Muscle of back (tissue), 11 donors: Measurements from ENCODE around the gene VAMP4. TPM values are rescaled to one million over a fixed set of nuclear protein-coding genes. Genes with fewer than 3 reads are reported as not detected.
"Not testable (repeated sequence)": the region's sequence is repeated elsewhere in the genome, so short reads cannot be mapped to it uniquely, and the experiment has no call there.

Experiments
- DNase-seq, 3 donors: peaks; one replicate each; pipeline versions ENCODE4 v3.0.0 to v3.0.0-alpha.2; 2013
- polyA plus RNA-seq, 10 donors: library from polyadenylated mRNA; unstranded; fragments of 120-200 nt; gene quantifications; one replicate each; pipeline ENCODE4 v1.2.1, GENCODE V29; 2013; ENCODE audit not compliant: insufficient read length in 10 of 10

VAMP4 gene
- polyA plus RNA-seq, 10 donors: 7.9 to 14.3 (median 11.1) TPM

DNA sequence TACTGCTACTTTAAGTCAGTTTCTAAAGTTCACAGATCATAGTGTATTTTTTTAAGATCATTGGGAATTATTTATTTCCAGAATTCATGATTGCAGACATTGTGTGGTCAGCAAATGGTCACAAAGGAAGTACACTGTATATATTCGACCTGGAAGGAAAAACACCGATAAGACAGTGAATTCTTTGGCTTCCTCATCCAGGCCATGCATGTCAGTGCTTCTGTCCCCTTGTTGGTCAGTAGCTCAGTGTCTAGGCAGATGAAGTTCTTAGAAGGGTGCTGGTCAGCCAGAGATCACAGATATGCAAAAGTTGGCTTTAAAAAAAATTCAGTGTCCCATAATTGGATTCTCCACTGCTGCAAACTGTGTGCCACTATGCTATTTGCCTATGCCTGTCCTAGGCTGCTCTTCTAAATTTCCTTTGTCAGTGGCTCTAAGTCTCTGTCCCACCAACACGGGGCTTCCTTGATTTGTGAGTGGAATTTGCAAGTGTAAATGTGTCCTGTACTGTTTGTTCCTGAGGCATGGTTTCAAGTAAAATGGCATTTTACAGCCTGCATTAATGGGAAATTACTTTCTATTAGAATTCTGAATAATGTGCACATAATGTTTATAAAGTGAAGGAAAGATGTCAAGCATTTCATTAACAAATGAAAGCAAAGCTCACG is 12.0 kb upstream of the VAMP4 start:
- DNase-seq: no peak

DNA sequence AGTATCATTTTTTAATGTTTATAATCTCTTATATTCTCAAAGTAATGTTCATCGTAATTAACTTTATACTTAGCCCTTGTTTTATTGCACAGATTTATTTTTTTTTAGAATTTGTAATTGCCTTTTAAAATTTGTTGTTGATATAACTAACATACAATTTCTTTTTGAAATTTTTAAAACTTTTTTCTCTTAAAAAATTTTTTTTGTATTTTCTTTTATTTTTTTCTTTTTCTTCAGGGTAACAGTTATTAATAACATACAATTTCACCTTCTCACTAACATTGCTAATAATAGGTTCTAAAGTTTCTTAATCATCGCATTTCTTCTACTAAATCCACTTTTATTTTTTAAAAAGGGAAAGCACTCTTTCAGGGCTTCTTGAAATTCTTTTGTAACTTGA is 11.3 kb upstream of the VAMP4 start:
- DNase-seq: no peak

GRCh38 chr1:171751221-171751620 is 9.4 kb upstream of the VAMP4 start:
- DNase-seq: no peak

DNA sequence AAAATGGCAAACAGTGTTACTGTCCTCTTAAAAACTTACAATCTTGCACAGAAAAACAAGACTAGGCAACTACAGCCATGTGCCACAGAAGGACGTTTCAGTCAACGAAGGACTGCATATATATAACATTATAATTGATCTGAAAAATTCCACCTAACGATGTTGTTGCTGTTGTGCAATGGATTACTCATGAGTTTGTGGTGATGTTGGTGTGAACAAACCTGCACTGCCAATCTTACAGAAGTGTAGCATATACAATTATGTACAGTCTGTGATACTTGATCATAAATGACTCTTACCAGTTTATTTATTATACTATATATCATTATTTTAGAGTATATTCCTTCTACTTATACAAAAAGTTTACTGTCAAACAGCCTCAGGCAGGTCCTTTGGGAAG is 6.8 kb upstream of the VAMP4 start:
- no peak for DNase-seq

- no peak for DNase-seq
These were observed 3.1 kb upstream of the VAMP4 start for GRCh38 chr1:171744986-171745385.

DNA sequence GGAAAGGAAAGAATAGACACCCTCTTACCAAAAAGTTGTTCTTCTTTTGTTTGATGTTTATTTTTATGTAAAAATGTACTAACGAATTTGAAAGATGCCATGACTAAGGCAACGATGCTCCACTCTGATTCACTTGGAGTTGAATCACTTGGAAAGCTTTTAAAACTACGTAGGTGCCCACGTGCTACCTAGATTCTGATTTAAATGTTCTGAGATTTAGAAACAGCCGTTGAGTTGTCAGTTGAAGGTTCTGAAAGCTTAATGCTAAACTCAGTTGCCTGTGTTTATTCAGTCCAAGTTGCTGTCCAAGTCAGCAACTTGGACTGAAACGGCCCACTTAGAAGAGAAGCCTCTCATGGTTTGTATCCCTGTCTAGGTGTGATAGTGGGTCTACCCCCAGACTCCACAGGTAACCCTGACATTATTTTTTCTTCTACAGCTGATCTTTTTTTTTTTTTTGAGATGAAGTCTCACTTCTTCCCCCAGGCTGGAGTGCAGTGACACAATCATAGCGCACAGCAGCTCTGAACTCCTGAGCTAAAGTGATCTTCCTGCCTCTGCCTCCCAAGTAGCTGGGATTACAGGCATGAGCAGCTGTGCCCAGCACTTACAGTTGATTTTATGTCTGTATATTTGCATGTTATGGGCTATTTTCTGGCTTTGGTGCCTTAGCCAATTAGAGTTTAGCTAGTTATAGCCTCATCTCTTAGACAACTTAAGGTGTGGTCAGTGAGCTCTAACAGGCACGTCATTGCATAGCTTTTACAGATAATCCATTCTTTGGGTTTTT is 1.4 kb upstream of the VAMP4 start:
- peak; percentile 29 to 65 (median 48) for DNase-seq

DNA sequence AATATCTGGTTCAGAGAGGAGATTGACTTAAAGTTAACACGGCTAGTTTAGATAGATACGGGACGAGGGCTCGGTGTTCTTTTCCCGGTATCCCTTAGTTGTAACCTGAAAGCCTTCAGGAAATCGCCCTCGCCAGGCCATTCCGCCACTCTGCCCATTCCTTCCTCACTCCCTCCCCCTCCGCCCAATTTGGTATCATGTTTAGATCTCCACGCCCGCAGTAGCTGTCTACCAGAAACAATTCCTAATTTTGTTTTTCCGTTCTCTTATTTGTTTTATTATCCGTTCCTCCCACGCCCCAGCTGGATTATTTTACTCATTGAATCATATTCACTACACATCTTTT is 685 bp upstream of the VAMP4 start:
- DNase-seq: peak in 2 of 3 donors; percentile 39 to 70

DNA sequence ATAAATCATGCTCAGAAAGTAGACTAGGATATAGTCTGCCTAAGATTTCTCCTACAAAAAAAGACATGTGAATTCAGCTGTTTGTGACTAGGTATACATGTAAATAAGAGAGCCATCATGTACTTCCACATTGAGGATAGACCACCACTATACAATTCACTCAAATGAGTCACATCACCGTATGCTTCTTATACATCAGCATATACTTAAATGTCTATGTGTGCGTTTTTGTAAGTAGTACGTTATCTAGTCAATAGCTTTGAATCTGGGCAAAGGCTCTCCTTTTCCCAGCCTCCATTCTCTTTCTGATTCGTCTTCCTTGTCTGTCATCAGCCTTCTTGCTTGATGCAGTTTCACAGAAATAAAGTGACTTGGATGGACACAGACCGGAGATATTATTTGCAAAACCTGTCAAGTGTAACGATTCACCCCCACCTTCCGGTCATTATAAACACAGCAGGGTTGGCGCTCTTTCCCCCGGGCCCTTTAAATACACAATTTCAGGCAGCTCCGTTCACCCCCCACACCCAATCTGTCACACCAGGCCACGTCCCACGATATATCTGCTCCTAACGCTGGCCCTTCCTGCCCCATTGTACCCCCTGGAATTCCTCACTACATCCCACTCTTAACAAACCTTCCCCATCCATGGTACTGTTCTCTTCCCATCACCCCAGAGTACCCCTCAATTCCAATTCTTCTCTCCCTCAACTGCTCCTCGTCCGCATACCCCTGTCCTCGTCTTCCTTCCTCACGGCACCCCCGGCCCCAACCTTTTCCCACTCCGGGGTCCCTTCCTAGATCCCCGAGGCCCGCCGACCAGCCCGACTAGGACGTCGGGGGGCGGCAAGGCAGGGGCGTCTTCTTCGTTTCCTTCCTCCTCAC is 636 bp downstream of the VAMP4 start:
- peak; percentile 35 to 83 (median 62) for DNase-seq

DNA sequence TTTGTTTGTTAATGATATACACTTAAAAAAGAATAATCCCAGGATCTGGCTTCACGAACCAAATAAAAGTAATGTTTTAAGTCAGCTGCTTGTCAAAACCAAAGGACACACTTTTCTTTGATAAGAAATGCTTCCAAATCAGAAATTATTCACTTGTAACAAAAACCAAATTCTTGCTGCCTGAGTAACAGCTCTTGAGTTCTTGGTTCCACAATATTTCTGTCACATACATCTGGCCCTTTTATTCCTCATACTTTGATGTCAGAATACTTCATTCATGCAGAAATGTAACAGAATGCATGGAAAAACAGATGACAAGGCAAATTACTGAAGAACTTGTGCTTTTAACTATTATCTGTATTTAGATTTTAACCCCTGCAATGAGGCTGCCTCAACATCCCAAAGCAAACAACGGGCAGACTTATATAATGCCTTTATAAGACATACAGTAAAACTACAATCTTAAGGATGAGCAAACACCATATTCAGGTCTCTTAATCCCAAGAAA is 1.5 kb downstream of the VAMP4 start:
- no peak for DNase-seq

DNA sequence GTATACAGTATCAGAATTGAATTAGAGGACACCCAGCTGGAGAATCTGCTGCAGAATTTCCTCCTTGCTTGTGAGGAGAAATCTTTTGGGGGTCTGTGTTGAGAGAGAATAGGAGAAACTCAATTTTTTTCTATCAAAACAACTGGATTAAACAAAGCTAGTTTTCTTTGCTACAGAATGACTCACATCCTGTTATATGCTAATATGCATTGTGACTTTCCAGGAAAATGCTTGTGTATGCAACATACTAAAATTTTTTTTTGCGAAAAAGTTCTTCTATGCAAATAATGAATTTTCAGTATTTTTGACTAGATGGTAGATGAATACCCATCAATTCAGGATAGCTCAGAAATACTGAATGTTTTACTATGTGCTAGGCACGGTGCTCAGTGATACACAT is 2.2 kb downstream of the VAMP4 start:
- DNase-seq: no peak

- peak in 1 of 3 donors; percentile 18 for DNase-seq
These were observed 3.0 kb downstream of the VAMP4 start for GRCh38 chr1:171738911-171739310.

- no peak for DNase-seq
These were observed 5.7 kb downstream of the VAMP4 start for GRCh38 chr1:171736196-171736595.

- DNase-seq: no peak
These were observed 11.8 kb downstream of the VAMP4 start for GRCh38 chr1:171730052-171730451.

GRCh38 chr1:171727778-171728177 is 14.1 kb downstream of the VAMP4 start:
- no peak for DNase-seq

DNA sequence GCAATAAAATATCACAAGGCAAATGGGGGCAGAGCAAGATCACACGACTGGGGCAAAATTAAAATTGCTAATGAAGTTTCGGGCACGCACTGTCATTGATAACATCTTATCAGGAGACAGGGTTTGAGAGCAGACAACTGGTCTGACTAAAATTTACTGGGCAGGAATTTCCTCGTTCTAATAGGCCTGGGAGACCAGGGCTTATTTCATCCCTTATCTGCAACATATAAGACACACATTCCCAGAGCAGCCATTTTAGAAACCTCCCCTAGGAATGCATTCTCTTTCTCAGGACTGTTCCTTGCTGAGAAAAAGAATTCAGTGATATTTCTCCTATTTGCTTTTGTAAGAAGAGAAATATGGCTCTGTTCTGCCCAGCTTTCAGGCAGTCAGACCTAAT is 18.7 kb downstream of the VAMP4 start:
- DNase-seq: not testable (repeated sequence)

- no peak for DNase-seq
These were observed 23.0 kb downstream of the VAMP4 start for GRCh38 chr1:171718848-171719247.

DNA sequence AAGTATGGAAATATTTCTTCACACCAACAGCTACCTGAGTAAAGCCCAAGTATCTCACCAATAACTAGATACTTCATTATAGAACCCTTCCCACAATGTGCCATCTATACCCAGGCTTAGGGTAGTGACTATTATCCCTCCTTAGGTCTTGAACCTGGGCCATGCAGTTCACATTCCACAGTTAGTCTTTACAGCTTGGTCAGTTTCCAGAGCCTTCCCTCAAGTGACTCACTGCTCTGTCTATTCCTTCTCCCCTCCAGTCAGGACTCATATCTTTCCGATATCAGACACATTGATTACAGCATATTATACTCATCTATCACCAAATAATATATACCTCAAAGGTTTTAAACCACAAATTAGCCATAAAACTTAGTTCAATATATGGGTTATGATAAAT is 23.6 kb downstream of the VAMP4 start:
- DNase-seq: no peak

DNA sequence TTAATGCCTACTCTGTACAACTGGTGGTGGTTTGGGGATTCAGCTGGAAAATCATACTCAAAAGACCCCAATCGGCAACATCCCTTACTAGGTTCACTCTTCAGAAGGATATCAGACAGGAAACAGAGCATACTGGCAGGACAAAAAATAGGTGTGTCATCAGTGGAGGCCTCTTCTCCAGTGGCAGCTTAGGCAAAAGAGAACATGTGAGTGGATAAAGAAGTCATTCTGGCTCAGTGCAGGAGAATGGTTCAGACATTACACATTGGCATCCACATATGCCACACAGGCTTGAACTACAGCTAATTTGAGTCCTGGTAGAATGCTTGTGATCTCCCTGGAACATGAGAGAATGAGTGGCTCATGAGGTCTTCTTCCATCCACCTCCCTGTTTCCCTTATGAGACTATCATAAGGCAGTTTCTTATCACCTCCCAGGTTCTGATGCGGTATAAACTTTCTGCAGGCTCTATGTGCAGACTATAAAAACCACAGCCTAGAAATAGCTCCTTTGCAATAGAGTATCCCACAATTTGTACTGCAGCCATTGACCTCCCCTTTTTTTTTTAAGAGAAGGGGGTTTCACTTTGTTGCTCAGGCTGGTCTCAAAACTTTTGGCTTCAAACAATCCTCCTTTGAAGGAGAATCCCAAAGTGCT is 24.7 kb downstream of the VAMP4 start:
- DNase-seq: no peak

- DNase-seq: no peak
These were observed 25.2 kb downstream of the VAMP4 start for GRCh38 chr1:171716616-171717015.

DNA sequence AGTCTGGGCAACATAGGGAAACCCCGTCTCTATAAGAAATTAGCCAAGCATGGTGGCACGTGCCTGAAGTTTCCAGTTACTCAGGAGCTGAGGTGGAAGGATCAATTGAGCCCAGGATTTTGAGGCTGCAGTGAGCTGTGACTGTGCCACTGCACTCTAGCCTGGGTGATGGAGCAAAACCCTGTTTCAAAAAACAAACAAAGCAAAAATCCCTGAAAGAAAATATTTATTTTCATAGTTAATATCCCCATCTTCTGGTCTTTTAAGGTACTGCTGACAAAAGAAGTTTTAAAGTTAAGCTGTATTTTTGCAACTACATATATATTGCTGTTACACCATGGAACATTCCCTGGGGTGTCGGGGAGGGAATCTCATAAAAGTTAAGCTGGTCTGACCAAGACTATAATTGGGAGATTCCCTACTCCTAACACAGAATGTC is 26.0 kb downstream of the VAMP4 start:
- peak; percentile 26 to 72 (median 34) for DNase-seq

DNA sequence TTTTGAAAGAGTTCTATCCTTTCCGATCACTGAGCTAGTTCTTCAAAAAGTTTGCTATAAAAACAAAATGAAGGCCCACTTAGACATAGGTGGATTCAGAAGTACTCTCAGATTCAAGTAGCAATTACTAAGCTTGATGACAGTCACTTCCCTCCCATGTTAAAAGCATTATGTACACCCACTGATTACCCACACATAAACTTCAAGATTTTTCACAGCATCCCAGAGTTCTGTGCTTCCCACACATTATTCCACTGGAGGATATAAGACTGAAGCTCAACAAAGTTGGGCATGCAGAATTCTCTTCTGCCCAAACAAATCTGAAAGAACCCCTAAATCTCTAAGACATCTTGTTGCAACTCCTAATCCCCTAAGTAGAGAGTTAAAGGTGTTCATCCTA is 29.5 kb downstream of the VAMP4 start:
- no peak for DNase-seq

DNA sequence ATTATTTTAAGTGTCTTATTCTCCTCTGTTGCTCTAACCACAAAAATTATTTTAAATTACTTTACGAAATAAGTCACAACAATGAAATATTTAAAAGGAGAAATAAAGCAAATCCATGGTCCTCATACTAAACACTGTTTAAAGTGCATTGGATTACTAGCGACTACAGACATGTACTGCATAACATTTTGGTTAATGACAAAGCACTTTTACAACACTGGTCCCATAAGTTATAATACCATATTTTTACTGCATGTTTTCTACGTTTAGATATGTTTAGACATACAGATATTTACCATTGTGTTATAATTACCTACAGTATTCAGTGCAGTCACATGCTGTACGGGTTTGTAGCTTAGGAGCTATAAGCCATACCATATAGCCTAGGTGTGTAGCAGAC is 30.2 kb downstream of the VAMP4 start:
- no peak for DNase-seq
